C4-2B (cell line): ENCODE measurements around the gene TFPT.
A peak's percentile ranks its signal among the peaks of the same experiment; 100 is the strongest.

Experiments used
- H3K27ac ChIP-seq: fragments of 450-650 bp; 2 replicates; pipeline ENCODE4 v1.5.1; 2017
- ZFX ChIP-seq: fragments of 450-650 bp; IDR thresholded peaks from 2 replicates; pipeline ENCODE4 v1.6.1; 2017
- TF ChIP-seq, protein P1 (sequence below): fragments of 450-650 bp; conservative IDR thresholded peaks from 2 replicates; pipeline ENCODE4 v1.5.1; 2017; ENCODE audit warnings: mild to moderate bottlenecking

Gene TFPT, protein sequence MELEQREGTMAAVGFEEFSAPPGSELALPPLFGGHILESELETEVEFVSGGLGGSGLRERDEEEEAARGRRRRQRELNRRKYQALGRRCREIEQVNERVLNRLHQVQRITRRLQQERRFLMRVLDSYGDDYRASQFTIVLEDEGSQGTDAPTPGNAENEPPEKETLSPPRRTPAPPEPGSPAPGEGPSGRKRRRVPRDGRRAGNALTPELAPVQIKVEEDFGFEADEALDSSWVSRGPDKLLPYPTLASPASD

GRCh38 chr19:54115109-54116063 lies at the start of gene TFPT, which contains the start of gene PRPF31:
TSS of gene TFPT (minus strand) at chr19:54115657. CDS start at chr19:54115269, 388 bp downstream.
TSS of gene PRPF31 (plus strand) at chr19:54115754. CDS start at chr19:54118279, 2,525 bp downstream.
- H3K27ac ChIP-seq = peak within 1 kb of the TSS; percentile 77
- TF ChIP-seq, protein P1, sequence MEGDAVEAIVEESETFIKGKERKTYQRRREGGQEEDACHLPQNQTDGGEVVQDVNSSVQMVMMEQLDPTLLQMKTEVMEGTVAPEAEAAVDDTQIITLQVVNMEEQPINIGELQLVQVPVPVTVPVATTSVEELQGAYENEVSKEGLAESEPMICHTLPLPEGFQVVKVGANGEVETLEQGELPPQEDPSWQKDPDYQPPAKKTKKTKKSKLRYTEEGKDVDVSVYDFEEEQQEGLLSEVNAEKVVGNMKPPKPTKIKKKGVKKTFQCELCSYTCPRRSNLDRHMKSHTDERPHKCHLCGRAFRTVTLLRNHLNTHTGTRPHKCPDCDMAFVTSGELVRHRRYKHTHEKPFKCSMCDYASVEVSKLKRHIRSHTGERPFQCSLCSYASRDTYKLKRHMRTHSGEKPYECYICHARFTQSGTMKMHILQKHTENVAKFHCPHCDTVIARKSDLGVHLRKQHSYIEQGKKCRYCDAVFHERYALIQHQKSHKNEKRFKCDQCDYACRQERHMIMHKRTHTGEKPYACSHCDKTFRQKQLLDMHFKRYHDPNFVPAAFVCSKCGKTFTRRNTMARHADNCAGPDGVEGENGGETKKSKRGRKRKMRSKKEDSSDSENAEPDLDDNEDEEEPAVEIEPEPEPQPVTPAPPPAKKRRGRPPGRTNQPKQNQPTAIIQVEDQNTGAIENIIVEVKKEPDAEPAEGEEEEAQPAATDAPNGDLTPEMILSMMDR = no peak
- TF ChIP-seq ZFX = peak; percentile 86; the same call in 1 of the 2 replicates

DNA sequence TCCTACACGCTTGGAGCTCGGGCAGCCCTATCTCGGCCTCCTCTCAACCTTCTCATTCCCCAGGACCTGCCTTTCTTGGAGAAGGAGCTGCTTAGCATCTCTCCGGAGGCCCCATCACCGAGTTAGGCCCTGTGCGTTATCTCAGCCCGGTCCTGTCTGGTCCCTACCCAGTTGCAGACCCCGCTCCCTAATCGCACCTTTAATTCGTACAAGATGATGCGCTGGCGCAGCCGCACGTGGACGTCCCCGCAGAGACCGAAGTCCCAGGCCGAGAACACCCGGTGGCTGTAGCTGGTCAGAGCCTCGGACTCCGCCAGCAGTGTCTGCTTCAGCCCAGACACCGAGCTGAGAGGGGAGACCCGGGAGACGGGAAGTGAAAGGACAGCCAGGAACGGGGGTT lies 49.8 kb upstream of the TFPT start:
- H3K27ac ChIP-seq = no peak overlapping the region
- TF ChIP-seq, protein P1 = no peak
- TF ChIP-seq ZFX = no peak

DNA sequence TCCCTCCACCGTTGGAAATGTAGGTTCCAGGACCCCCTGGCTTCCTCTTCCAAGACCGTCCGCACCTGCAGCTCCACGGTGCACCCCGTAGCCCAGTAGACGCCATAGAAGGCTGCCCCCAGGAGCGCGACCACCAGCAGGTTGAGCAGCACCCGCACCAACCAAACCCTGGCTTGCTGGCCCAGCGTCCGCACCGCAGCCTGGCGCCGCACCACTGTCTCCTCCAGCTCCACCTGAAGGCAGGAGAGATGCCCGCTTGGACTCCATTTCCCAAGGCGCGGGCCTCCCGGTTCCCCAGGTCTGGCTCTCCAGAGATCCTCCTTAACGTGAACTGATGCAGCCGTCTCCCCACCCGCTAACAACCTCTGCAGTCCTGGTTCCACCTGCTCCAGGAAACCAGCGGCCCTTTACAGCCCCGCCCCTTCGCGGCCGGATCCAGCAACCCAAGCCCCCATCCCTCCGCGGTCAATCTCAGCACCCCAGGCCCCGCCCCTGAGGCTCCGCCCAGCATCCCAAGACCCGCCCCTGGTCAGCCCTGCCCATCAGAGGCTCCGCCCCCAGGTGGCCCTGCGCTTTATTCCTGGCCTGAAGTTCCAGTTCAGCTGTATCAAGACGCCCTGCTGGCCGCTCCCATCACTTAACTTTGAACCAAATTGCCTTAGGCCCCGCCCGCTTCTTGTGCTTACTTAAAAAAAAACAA lies 49.1 kb upstream of the TFPT start:
- H3K27ac ChIP-seq = no peak overlapping the region
- no peak for TF ChIP-seq ZFX
- TF ChIP-seq, protein P1 = no peak

GRCh38 chr19:54162884-54163283 lies 47.4 kb upstream of the TFPT start:
- TF ChIP-seq, protein P1 = no peak
- TF ChIP-seq ZFX = no peak
- peak overlapping the region; percentile 38 for H3K27ac ChIP-seq

GRCh38 chr19:54162241-54162805 lies 46.9 kb upstream of the TFPT start:
- TF ChIP-seq ZFX = no peak
- TF ChIP-seq, protein P1 = no peak
- H3K27ac ChIP-seq = peak overlapping the region; percentile 38

DNA sequence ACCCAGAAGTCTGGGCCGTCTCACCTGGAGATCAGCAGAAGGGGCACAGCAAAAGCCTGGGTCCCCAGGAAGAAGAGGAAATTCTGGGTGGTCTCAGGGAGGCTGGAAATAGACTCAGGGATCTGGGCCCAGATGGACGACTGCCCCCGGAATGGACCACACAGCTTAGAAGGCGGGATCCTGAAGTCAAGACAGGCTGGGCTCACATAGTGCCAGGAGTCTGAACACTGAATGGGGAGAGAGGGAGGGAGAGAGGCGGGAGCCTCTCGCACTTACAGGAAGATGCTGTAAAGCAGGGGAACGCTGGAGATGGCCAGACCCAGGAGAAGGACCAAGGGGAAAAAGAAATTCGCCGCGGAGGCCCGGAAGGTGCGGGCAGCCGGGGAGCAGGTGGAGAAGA lies 45.4 kb upstream of the TFPT start:
- H3K27ac ChIP-seq = peak overlapping the region; percentile 88
- TF ChIP-seq, protein P1 = no peak
- no peak for TF ChIP-seq ZFX
